EL (cell line): ENCODE measurements around the gene ACP2.

ENCODE experiments used
- DNase-seq: peaks from one replicate; pipeline ENCODE4 v3.0.0-alpha.2; 2016

The ACP2 gene

DNA sequence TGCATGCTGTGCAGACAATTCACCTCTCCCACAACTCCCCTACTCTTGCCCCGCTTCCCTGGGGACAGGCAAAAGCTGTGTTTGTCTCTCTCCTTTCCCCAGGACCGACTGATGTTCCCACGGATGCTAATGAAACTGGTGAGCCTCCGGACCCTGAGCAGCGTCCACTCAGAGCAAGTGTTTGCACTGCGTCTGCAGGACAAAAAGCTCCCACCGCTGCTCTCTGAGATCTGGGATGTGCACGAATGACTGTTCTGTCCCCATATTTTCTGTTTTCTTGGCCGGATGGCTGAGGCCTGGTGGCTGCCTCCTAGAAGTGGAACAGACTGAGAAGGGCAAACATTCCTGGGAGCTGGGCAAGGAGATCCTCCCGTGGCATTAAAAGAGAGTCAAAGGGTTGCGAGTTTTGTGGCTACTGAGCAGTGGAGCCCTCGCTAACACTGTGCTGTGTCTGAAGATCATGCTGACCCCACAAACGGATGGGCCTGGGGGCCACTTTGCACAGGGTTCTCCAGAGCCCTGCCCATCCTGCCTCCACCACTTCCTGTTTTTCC, 19.9 kb upstream of the ACP2 start:
- DNase-seq: no peak

GRCh38 chr11:47267876-47268275, 19.3 kb upstream of the ACP2 start:
- DNase-seq: no peak

DNA sequence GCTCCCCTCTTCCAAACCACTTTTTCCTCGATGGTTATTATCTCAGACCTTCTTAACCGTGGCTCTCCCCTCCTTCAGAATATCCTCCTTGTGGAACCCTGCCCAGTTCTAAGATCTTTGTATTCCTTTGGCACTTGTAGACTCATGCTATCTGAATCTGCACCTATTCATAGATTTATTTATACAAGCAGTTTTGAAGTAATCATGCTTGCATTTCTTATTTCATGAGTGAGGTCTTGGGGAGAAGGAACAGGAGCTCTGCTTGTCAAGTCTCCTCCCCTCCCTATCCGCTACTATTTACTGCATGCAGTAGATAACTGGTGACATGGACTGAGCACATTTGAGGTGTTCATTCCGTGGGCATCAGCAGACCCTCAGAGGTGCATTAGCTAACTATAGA, 15.9 kb upstream of the ACP2 start:
- no peak for DNase-seq

- no peak for DNase-seq
Observed at GRCh38 chr11:47264119-47264518, 15.5 kb upstream of the ACP2 start.

- DNase-seq: no peak
Observed at GRCh38 chr11:47261291-47261800, 12.7 kb upstream of the ACP2 start.

- no peak for DNase-seq
Observed at GRCh38 chr11:47260366-47260765, 11.8 kb upstream of the ACP2 start.

DNA sequence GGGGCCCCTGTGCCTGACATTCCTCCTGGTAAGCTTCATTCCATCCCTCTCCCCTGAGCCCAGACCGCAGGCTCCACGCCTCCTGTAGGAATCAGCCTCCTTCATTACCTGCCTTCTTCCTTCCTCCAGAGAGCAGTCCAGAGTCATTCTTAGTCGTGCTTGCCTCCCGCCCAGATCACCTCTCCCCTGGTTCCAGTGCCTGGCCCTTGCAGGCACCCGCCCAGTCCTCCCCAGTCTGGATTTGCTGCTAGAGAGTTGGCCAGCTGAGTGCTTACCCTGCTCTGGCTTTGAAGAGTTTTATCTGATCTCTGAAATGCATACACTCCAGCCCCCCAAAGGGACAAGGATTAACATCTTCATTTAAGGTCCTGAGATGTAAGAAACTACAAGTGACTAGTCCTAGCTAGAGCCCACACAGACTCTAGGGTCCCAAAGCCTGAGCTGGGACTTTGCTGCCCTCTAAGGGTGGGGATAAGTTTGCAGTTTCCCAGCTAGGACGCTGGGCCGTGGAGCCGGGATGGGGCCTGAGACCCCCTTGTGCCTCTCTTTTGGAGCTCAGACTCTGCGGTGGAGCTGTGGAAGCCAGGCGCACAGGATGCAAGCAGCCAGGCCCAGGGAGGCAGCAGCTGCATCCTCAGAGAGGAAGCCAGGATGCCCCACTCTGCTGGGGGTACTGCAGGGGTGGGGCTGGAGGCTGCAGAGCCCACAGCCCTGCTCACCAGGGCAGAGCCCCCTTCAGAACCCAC, 10.8 kb upstream of the ACP2 start:
- no peak for DNase-seq

DNA sequence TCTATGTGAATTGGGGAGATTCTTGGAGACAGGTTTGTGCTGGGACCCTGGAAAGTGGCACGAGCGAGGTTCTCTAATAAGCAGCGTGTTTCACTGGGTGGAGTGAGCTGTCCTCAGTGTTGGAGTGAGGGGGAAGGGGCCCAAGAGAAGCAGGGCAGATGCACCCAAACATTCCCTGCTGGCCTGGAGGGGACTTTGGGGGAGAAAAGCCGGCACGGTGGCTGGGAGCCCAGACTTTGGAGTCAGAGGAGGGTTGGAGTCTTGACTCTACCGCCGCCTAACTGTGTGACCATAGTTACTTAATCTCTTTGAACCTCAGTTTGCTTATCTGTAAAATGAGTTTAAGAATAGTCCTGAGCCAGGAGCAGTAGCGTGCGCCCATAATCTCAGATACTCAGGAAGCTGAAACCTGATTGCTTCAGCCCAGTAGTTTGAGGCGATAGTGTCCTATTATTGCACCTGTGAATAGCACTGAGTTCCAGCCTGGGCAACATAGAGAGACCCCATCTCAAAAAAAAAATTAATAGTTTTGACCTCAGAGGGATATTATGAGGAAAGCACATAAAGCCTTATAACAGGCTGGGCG, 9.8 kb upstream of the ACP2 start:
- DNase-seq: no peak

GRCh38 chr11:47257517-47258316, 9.1 kb upstream of the ACP2 start, which contains the start of gene NR1H3:
NR1H3 (plus strand) TSS chr11:47257996; CDS start chr11:47259217, 1,221 bp downstream.
- DNase-seq: peak; percentile 84

DNA sequence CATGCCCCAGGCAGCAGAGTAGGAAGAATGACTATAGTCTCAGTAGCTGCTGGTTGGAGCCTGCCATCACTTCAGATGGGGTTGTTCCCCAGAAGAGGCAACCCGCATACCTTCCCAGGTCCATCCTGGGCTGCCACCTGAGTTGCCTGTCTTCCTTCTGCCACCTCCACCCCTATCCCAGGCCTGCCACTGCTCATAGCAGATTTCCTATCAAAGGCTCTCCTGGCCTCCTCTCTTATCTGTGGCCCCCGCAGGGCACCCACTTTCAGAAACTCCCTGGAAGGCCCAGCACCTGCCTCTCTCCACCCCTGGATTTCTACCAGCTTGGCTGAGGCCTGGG, 8.5 kb upstream of the ACP2 start:
- DNase-seq: no peak

DNA sequence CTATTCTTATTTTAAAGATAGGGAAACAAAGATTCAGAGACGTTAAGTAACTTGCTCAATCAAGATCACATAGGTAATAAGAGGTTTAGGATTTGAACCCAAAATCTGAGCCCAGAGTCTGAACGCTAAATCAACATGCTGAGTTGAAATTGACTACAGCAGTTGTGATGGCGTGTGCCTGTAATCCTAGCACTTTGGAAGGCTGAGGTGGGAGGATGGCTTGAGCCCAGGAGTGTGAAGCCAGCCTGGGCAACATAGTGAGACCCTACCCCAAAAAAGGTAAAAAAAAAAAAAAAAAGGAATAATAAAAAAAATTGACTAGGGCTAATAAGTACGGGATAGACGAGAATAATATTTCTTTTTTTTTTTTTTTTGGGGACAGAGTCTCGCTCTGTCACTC, 7.8 kb upstream of the ACP2 start:
- DNase-seq: no peak

DNA sequence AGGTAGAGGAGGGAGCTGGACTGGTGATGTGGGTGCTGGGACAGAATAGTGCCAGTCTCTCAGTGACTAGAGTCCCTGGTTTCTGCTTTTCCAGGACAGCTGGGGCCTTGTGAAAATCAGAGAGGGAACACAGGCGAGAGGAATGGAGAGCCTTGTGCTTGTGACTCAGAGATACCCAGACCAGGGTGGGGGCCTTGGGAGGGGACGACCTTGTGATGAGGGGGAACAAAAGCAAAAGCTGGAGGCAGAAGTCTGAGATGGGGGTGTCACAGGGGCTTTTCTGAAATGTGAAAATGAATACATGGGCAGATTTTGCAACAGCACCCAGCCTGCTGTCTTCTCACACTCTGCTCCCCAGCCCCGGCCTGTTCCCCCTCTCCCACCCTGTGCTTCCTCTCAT, 5.8 kb upstream of the ACP2 start:
- no peak for DNase-seq

GRCh38 chr11:47253660-47254059, 5.0 kb upstream of the ACP2 start:
- DNase-seq: no peak

DNA sequence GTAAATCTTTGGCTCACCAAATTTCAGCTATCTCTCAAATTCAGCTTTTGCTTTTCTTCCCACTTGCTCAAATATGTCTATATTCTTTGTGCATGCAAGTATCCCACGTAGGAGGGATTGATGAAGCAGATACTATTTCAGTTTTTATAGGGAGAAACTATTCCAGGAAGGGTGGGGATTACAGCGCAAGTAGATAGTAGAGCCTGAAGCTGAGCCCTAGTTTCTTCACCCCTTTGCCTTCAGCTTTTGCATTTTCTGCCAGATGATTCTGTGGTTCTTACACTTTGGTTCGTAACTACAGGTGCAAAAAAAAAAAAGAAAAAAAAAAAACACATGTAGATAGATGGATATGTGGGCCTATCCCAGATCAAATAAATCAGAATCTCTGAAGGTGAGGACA, 3.1 kb upstream of the ACP2 start:
- DNase-seq: no peak

- DNase-seq: no peak
Observed at GRCh38 chr11:47249378-47249715, 733 bp upstream of the ACP2 start.

GRCh38 chr11:47248304-47248663, 330 bp downstream of the ACP2 start:
- peak; percentile 50 for DNase-seq

DNA sequence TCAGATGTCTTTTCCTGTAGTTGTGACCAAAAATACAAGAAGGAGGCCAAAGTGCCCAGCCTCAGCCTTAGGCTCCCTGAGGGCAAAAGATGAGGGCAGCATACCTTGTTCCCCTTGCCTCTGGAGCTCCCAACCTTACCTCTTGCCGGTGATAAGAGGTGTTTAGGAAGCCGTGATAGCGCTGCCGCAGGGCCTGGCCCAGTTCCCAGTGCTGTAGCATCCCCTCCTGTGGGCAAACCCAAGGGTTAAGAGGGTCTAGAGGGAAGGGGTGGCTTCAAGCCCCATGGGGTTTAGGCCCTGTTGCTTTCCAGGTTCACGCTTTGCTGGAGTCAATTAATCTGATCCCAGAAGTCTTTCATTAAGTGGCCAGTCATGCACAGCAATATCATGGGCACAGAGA, 1.1 kb downstream of the ACP2 start:
- no peak for DNase-seq

GRCh38 chr11:47245611-47246357, 2.8 kb downstream of the ACP2 start:
- no peak for DNase-seq

- DNase-seq: no peak
Observed at GRCh38 chr11:47244448-47245350, 3.9 kb downstream of the ACP2 start.

DNA sequence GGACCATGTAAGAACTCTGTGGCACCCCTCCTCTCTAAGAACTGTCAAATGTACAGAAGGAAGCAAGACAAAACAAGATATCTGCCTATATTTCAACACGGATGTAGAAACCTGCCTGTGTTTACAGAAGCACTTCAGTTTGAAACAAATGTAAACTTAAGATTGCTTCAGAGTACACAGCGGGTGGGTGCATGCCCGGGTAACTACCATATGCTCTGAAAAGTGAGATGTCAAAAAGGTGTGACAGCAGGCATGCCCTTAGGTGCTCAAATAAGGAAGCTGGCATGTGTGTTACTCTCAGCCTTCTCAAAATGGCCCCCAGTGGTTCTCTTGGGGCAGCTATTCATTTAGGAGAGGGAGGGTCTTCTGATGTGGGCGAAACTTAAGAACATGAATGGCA, 5.2 kb downstream of the ACP2 start:
- no peak for DNase-seq

DNA sequence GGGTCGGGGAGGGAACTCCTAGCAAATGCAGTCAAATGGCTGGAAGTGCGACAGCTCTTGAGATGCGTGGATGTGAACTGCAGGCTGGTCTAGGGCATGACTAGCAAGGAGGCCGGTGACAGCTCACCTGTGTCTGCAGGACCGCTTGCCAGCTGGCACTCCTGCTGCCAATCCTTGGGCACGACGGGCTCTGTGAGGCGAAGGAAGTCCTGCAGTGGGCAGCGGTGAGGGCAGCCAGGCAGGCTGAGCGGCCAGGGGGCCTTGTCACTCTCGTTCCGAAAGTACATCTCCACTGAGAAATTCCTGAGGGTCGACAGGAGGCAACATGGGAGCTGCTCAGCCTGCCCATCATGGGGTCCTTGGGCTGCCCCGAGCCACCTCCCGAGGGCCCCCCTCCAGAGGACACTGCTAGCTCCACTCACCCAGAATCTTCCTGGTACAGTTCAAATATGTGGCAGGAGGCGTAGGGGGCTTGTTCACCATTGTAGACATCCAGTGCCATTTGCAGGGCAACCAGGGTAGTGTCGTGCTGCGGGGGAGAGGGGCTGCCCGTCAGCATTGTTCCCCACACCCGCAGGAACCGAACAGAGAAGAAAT, 5.9 kb downstream of the ACP2 start:
- no peak for DNase-seq
